Nephron (organoid): ENCODE measurements around the gene NCAM1.
"Not testable (repeated sequence)": the region's sequence is repeated elsewhere in the genome, so short reads cannot be mapped to it uniquely, and the experiment has no call there.

Experiments used
- H3K27ac Mint-ChIP-seq, 3 experiments: 2 replicates each; pipeline ENCODE4 v1.8.0; 2020; ENCODE audit warnings: mixed read lengths in 3 of 3, mild to moderate bottlenecking in 2 of 3, moderate library complexity in 1 of 3
- H3K27me3 Mint-ChIP-seq: 2 replicates; pipeline ENCODE4 v1.8.0; 2021; ENCODE audit warnings: low read depth, mild to moderate bottlenecking, moderate library complexity, mixed read lengths
- H3K36me3 Mint-ChIP-seq: 2 replicates; pipeline ENCODE4 v1.8.0; 2020; ENCODE audit warnings: low read depth, mixed read lengths
- H3K4me1 Mint-ChIP-seq: 2 replicates; pipeline ENCODE4 v1.8.0; 2020; ENCODE audit warnings: mixed read lengths
- H3K4me3 Mint-ChIP-seq, 3 experiments: 2 replicates each; pipeline ENCODE4 v1.8.0; 2020; ENCODE audit warnings: mild to moderate bottlenecking in 3 of 3, mixed read lengths in 3 of 3, moderate library complexity in 2 of 3
- H3K9me3 Mint-ChIP-seq: 2 replicates; pipeline ENCODE4 v1.8.0; 2020; ENCODE audit warnings: mixed read lengths
- TF ChIP-seq, protein P1 (sequence below), 3 experiments: fragments of 200-600 bp; sonication (generic); IDR thresholded peaks; one replicate each; pipeline ENCODE4 v1.5.0; 2021; ENCODE audit warnings: antibody characterized with exemption in 3 of 3; ENCODE audit not compliant: unreplicated experiment in 3 of 3

NCAM1 gene

DNA sequence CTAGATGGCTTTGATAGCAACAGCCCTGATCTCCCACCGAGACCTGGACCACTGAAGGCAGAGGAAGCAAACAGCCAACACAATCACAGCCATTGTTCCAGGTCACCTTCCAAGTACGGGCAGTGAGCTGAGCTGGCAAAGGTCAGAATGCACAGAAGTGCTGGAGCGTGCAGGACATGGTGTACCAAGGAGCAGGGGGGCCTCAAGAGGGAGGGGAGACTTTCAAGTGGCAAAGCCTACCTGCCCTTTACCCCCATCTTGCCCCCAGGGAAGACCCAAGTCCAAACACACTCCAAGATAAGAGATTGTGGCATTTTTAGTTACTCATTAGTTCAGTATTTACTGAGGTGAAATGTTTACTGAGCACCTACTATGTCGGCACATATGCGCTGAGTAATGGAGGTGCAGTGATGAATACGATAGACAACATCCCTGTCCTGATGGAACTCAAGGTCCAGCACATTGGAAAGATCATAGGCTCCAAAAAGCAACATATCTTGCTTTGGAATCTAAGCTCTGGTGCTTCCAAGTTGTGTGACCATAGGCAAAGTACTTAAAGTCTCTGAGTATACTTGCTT is 327.2 kb downstream of the NCAM1 start:
- Mint-ChIP-seq H3K4me3 (no peak overlapping the region), H3K36me3 (no peaks in the 10 kb centered on the region), H3K27ac (peak overlapping the region in 1 of 3 experiments; percentile 55), H3K27me3 (no peaks in the 10 kb centered on the region), H3K4me1 (peaks cover 25% of the 10 kb centered on the region), H3K9me3 (no peaks in the 10 kb centered on the region)
- TF ChIP-seq, protein P1, sequence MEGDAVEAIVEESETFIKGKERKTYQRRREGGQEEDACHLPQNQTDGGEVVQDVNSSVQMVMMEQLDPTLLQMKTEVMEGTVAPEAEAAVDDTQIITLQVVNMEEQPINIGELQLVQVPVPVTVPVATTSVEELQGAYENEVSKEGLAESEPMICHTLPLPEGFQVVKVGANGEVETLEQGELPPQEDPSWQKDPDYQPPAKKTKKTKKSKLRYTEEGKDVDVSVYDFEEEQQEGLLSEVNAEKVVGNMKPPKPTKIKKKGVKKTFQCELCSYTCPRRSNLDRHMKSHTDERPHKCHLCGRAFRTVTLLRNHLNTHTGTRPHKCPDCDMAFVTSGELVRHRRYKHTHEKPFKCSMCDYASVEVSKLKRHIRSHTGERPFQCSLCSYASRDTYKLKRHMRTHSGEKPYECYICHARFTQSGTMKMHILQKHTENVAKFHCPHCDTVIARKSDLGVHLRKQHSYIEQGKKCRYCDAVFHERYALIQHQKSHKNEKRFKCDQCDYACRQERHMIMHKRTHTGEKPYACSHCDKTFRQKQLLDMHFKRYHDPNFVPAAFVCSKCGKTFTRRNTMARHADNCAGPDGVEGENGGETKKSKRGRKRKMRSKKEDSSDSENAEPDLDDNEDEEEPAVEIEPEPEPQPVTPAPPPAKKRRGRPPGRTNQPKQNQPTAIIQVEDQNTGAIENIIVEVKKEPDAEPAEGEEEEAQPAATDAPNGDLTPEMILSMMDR (IDR thresholded peaks at IDR 0.05; ENCODE audit: unreplicated experiment in 3 of 3) = no peak

DNA sequence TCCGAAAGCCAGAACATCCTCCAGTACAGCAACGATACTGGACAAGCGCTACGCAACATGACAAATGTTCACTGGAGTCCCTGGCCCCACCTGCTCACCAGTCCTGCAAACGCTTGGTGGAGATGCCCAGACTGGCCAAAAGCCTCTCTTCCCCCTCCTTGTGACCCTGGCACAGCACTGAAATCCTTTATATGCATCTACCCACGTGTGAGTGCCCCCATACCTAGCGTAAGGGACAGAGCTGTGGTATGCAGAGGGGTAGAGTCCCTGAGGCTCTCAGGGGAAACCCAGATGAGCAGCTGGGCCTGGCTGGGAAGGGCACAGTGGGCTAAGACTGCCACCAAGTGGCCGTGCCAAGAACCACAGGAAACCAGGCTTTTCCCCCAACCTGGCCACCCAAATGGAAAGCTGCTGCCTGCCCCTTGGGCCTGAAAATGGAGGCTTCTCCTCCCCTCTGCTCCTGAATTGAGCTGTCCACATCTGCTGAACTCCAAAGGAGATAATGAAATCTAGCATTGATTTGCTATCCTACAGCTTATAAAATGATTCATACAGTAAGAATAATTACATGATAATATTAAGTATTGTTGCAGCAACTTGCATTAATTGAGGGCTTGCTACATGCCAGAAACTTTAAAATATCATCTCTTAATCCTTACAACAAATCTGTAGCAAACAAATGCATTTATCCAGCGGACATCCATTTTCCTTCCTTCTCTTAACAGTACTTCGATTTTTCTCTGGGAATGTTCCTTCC is 328.4 kb downstream of the NCAM1 start:
- TF ChIP-seq, protein P1 (IDR thresholded peaks at IDR 0.05; ENCODE audit: unreplicated experiment in 3 of 3) = peak; percentile 94 to 96 (median 95)
- Mint-ChIP-seq H3K9me3 (no peaks in the 10 kb centered on the region), H3K27ac (no peak overlapping the region), H3K4me3 (no peak overlapping the region), H3K27me3 (no peaks in the 10 kb centered on the region), H3K4me1 (peaks cover 25% of the 10 kb centered on the region), H3K36me3 (no peaks in the 10 kb centered on the region)

DNA sequence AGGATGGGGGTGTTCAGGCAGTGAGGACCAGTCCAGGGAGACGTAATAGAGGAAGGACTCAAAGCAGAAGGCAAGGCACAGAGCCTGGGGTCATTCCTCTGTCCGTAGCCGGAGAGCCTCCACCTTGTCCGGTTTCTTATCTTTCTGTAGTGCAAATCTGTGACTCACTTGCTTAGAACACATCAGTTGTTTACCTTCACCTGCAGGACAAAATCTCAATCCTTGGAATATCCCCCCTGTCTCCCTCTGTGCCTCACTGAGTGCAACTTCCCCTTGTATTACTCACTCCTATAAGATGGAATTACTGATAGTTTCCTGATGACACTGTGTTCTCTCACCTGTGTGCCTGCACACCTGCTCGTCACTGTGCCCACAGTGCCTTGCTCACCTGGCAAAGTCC is 332.7 kb downstream of the NCAM1 start:
- peaks cover 2% of the 10 kb centered on the region for H3K9me3 Mint-ChIP-seq
- H3K4me1 Mint-ChIP-seq = peaks cover 19% of the 10 kb centered on the region
- TF ChIP-seq, protein P1 (IDR thresholded peaks at IDR 0.05; ENCODE audit: unreplicated experiment in 3 of 3) = no peak
- H3K27ac Mint-ChIP-seq = no peak overlapping the region
- H3K4me3 Mint-ChIP-seq = no peak overlapping the region
- H3K36me3 Mint-ChIP-seq = no peaks in the 10 kb centered on the region
- H3K27me3 Mint-ChIP-seq = peaks cover 8% of the 10 kb centered on the region

DNA sequence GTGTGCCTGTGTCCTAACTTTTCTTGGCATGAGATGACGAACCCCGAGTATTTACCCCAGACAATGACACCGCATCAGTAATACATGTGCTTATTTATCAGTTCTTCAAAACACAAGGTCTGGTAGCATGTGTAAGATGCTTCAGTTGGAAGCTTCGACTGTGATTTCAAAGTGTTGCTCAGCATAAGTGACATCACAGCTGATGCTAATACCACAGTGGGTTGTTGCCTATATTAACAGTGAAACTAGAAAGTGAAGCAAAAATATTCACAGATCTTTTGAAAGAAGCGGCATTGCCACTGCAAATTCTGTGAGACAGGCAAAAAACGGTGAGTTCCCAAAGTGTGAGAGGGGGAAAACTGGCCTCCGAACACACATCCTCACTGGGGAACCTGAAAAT is 334.8 kb downstream of the NCAM1 start:
- Mint-ChIP-seq H3K9me3 (peaks cover 2% of the 10 kb centered on the region), H3K4me1 (peaks cover 10% of the 10 kb centered on the region), H3K27me3 (peaks cover 15% of the 10 kb centered on the region), H3K36me3 (no peaks in the 10 kb centered on the region), H3K27ac (peak overlapping the region in 2 of 3 experiments; percentile 45 to 54), H3K4me3 (no peak overlapping the region)
- TF ChIP-seq, protein P1 (IDR thresholded peaks at IDR 0.05; ENCODE audit: unreplicated experiment in 3 of 3) = no peak

DNA sequence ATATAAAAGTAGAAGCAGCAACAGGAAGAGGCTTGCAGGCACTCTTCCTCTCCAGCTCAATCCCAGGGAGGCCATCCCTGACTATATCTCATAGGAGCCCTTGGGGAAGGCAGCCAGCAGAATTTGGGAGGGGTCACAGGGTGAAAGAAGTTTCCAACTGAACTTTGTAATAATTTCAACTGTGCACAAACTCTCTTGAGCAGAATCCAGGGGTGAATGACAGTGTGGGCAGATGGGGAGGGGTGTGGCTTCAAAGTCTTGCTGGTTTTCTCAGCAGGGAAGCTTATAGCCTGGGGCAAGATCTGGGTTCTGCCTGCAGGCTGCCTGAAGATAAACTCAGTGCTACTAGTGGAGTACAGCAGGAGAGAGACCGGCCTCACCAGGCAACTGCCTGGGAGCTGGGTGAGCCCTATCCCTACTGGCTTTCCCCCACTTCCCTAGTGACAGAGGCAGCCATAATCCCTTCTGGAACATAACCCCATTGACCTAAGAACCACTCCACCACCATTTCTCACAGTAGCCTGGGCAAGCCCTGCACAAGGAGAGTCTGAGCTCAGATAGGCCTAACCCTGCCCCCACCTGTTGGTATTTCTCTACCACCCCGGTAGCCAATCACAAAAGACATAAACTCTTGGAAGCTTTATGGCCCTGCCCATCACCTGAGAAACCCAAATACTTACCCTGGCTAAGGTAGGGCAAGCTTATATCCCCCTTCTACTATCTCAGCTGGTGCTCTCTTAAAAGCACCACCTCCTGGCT is 335.4 kb downstream of the NCAM1 start:
- Mint-ChIP-seq H3K9me3 (peaks cover 2% of the 10 kb centered on the region), H3K4me3 (no peak overlapping the region), H3K4me1 (peaks cover 10% of the 10 kb centered on the region), H3K36me3 (no peaks in the 10 kb centered on the region), H3K27ac (peak overlapping the region in 2 of 3 experiments; percentile 45 to 54), H3K27me3 (peaks cover 15% of the 10 kb centered on the region)
- TF ChIP-seq, protein P1 (IDR thresholded peaks at IDR 0.05; ENCODE audit: unreplicated experiment in 3 of 3) = no peak

DNA sequence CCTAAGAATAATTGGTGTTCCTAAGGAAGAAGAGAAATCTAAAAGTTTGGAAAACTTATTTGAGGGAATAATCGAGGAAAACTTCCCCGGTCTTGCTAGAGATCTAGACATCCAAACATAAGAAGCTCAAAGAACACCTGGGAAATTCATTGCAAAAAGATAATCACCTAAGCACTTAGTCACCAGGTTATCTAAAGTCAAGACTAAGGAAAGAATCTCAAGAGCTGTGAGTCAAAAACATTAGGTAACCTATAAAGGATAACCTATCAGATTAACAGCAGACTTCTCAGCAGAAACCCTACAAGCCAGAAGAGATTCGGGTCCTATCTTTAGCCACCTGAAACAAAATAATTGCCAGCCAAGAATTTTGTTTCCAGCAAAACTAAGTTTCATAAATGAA is 337.3 kb downstream of the NCAM1 start:
- peaks cover 15% of the 10 kb centered on the region for H3K27me3 Mint-ChIP-seq
- H3K36me3 Mint-ChIP-seq, H3K27ac Mint-ChIP-seq, H3K4me1 Mint-ChIP-seq, H3K4me3 Mint-ChIP-seq, H3K9me3 Mint-ChIP-seq: not testable (repeated sequence)
